ENCODE results near the gene GPR152.

The GPR152 gene

GRCh38 chr11:67435031-67435726 is 17.4 kb downstream of the GPR152 start:
- no peak overlapping the region for H3K27ac ChIP-seq
- H4K20me1 ChIP-seq (ENCODE audit: insufficient read depth) = no peaks in the 10 kb centered on the region
- H3K4me2 ChIP-seq = no peak overlapping the region
- TF ChIP-seq, protein P1, sequence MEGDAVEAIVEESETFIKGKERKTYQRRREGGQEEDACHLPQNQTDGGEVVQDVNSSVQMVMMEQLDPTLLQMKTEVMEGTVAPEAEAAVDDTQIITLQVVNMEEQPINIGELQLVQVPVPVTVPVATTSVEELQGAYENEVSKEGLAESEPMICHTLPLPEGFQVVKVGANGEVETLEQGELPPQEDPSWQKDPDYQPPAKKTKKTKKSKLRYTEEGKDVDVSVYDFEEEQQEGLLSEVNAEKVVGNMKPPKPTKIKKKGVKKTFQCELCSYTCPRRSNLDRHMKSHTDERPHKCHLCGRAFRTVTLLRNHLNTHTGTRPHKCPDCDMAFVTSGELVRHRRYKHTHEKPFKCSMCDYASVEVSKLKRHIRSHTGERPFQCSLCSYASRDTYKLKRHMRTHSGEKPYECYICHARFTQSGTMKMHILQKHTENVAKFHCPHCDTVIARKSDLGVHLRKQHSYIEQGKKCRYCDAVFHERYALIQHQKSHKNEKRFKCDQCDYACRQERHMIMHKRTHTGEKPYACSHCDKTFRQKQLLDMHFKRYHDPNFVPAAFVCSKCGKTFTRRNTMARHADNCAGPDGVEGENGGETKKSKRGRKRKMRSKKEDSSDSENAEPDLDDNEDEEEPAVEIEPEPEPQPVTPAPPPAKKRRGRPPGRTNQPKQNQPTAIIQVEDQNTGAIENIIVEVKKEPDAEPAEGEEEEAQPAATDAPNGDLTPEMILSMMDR (conservative IDR thresholded peaks at IDR 0.05; ENCODE audit: low read depth, low read length) = no peak
- no peaks in the 10 kb centered on the region for H3K36me3 ChIP-seq (ENCODE audit: insufficient read depth)
- H3K9ac ChIP-seq = no peak overlapping the region
- no peaks in the 10 kb centered on the region for H3K27me3 ChIP-seq (ENCODE audit: insufficient read depth, low read depth)
- H3K4me3 ChIP-seq (IDR thresholded peaks at IDR 0.05; ENCODE audit: insufficient read depth, low read depth, low read length) = no peak overlapping the region
- no peak overlapping the region for H2AFZ ChIP-seq (ENCODE audit: low read depth)
- no peaks in the 10 kb centered on the region for H3K4me1 ChIP-seq (ENCODE audit: low read depth, poor library complexity, severe bottlenecking)
- H3K79me2 ChIP-seq (ENCODE audit: insufficient read depth, low read depth) = peaks cover 2% of the 10 kb centered on the region; the same call in 1 of the 2 replicates

GRCh38 chr11:67434395-67434881 is 18.1 kb downstream of the GPR152 start:
- Histone ChIP-seq H3K9ac (no peak overlapping the region), H3K79me2 (ENCODE audit: insufficient read depth, low read depth) (peaks cover 9% of the 10 kb centered on the region), H2AFZ (ENCODE audit: low read depth) (no peak overlapping the region), H3K4me1 (ENCODE audit: low read depth, poor library complexity, severe bottlenecking) (peaks cover 4% of the 10 kb centered on the region), H3K27me3 (ENCODE audit: insufficient read depth, low read depth) (no peaks in the 10 kb centered on the region), H4K20me1 (ENCODE audit: insufficient read depth) (no peaks in the 10 kb centered on the region), H3K36me3 (ENCODE audit: insufficient read depth) (no peaks in the 10 kb centered on the region), H3K27ac (no peak overlapping the region), H3K4me2 (no peak overlapping the region), H3K4me3 (IDR thresholded peaks at IDR 0.05; ENCODE audit: insufficient read depth, low read depth, low read length) (no peak overlapping the region)
- TF ChIP-seq, protein P1 (conservative IDR thresholded peaks at IDR 0.05; ENCODE audit: low read depth, low read length) = no peak

DNA sequence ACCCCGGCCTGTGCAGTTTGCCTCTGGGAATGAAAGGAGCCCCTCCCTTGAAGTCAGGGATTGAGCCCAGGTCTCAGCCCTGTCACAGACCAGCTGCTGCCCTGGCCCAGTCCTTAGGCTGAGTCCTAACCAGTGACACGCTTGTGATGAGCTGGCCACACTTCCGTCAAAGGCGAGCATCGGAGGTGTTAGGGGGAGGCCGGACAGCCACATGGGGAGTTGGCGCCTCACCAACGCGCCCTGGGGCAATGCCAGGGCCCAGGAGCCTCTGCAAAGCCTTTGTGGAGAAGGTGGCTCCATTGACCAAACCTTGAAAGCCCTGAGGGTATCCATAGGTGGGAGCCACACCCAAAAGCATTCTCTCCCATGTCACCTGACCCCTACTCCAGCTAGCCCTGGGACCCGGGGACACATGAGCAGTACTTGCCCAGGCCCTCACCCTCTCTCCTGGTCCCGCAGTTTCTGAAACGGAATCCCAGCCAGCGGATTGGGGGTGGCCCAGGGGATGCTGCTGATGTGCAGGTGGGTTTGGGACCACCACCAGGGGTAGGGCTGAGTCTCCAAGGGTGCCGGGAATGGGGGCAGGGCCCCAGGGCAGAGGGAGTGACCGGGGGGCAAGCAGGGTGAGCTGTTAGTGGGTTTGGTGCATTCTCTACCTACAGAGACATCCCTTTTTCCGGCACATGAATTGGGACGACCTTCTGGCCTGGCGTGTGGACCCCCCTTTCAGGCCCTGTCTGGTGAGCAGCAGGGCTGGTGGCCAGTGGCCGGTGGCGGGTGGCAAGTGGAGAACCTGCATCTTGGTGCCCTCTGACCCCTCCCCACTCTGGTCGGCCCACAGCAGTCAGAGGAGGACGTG is 18.8 kb downstream of the GPR152 start:
- H3K4me1 ChIP-seq (ENCODE audit: low read depth, poor library complexity, severe bottlenecking) = peaks cover 8% of the 10 kb centered on the region
- TF ChIP-seq, protein P1 (conservative IDR thresholded peaks at IDR 0.05; ENCODE audit: low read depth, low read length) = no peak
- no peak overlapping the region for H3K27ac ChIP-seq
- H2AFZ ChIP-seq (ENCODE audit: low read depth) = no peak overlapping the region
- no peak overlapping the region for H3K4me3 ChIP-seq (IDR thresholded peaks at IDR 0.05; ENCODE audit: insufficient read depth, low read depth, low read length)
- no peak overlapping the region for H3K4me2 ChIP-seq
- H3K36me3 ChIP-seq (ENCODE audit: insufficient read depth) = no peaks in the 10 kb centered on the region
- H3K79me2 ChIP-seq (ENCODE audit: insufficient read depth, low read depth) = peaks cover 16% of the 10 kb centered on the region
- no peak overlapping the region for H3K9ac ChIP-seq
- H4K20me1 ChIP-seq (ENCODE audit: insufficient read depth) = no peaks in the 10 kb centered on the region
- H3K27me3 ChIP-seq (ENCODE audit: insufficient read depth, low read depth) = no peaks in the 10 kb centered on the region

DNA sequence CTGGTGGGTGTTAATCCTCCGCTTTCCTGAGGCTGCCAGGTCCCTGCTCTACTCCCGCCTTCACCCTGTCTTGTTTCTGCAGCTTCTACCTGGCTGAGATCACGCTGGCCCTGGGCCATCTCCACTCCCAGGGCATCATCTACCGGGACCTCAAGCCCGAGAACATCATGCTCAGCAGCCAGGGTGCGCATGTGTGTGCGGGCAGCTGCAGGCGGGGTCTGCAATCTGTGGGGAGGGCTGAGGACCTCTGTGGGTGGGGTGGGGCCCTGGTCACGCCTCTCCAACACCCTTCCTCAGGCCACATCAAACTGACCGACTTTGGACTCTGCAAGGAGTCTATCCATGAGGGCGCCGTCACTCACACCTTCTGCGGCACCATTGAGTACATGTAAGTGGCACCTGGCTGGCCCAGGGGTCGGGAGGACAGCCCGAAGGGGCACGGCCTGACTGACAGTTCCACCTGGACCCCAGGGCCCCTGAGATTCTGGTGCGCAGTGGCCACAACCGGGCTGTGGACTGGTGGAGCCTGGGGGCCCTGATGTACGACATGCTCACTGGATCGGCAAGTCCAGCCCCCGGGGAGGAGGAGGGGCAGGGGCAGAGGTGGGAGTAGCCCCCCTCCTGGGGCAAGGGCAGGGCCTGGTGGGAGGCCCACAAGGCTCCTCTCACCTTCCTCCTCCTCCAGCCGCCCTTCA is 19.7 kb downstream of the GPR152 start:
- H4K20me1 ChIP-seq (ENCODE audit: insufficient read depth) = no peaks in the 10 kb centered on the region
- H3K27ac ChIP-seq = no peak overlapping the region
- no peak overlapping the region for H3K4me2 ChIP-seq
- peaks cover 19% of the 10 kb centered on the region for H3K79me2 ChIP-seq (ENCODE audit: insufficient read depth, low read depth)
- H3K9ac ChIP-seq = no peak overlapping the region
- H2AFZ ChIP-seq (ENCODE audit: low read depth) = no peak overlapping the region
- TF ChIP-seq, protein P1 (conservative IDR thresholded peaks at IDR 0.05; ENCODE audit: low read depth, low read length) = no peak
- no peaks in the 10 kb centered on the region for H3K27me3 ChIP-seq (ENCODE audit: insufficient read depth, low read depth)
- H3K4me1 ChIP-seq (ENCODE audit: low read depth, poor library complexity, severe bottlenecking) = peaks cover 8% of the 10 kb centered on the region
- H3K36me3 ChIP-seq (ENCODE audit: insufficient read depth) = no peaks in the 10 kb centered on the region
- H3K4me3 ChIP-seq (IDR thresholded peaks at IDR 0.05; ENCODE audit: insufficient read depth, low read depth, low read length) = no peak overlapping the region

Measured in KMS-11 (cell line).